SW480 (cell line): ENCODE results near the gene GJB2.

Experiments
- DNase-seq: peaks from one replicate; pipeline ENCODE4 v3.0.0-alpha.2; 2016; ENCODE audit warnings: low spot score

The GJB2 gene

DNA sequence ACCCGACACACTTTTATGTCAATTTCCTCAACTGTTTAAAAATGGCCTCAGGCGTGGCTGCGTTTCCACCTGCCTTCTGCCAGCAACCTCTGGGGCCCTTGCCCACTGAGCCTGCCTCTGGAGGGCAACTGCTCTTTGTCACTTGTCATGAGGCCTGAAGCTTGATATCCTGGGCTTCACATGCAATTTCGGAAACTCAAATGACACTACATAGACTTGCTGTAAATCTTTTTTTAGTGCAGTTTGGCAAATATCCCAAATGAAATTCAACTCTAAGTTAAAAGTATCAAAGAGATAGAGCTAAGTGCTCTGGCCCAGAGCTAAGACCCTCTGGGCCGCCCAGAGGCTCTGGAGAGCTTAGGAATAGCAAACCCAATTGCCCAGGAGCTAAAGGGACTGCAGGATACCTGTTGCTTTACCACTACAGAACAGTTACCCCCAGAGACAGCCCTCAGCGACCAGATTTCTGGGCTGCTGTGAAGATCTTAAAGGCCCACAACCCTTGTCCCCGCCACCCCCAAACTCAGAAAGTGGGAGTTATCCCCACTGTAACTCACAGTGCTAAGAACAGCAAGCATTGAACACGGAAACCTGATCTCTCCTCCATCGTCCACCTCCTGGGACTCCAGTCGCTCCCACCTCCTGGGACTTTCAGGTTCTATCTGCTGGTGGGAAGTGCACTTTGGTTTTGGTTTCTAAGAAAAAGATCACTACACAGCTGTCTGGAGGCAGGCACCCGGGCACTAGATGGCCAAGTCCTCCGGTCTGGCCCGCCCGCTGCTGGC, 51.3 kb downstream of the GJB2 start:
- DNase-seq, result no peak

DNA sequence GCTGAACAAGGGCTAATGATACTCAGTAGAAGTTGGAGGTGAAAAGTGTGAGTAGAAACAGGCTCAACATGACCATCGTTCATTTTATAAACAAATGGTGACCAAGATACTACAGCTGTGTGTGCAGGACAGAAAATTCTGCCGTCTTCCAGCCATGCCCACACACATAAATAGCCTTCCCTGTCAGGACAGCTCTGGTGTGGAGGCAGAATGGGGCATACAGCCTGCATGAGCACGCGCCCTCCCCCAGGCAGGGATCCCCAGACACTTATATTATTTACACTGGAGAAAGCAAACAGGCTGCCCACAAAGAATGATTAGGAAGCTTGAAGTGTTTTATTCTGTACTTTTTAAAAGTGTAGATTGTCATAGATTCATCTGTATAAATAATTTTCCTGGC, 52.3 kb downstream of the GJB2 start:
- no peak for DNase-seq

DNA sequence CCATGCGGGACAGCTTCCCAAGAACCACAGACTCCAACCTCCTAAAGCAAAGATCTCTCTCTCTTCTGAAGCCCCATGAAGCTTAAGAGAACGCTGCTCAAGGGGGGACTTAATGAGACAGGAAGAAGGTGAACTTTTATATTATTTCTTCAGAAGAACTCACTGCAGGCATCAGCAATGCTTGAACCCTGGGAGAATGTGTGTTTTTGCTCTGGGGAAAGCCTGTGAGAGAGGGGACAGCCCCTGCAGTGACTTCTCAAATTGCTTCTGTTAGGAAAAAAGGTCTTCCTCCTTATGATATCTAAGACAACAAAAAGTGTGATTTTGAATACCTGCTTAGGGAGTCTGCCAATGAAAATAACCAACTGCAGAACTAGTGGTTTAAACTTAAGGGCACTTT, 54.9 kb downstream of the GJB2 start:
- DNase-seq, result no peak
